HepG2 (cell line): ENCODE measurements around the gene UBE2B. TPM values are rescaled to one million over a fixed set of nuclear protein-coding genes. Genes with fewer than 3 reads are reported as not detected.

Experiments used
- CHCHD3 ChIP-seq: sonication (generic); formaldehyde crosslinking; IDR thresholded peaks from 2 replicates; pipeline ENCODE4 v1.8.0; 2022; ENCODE audit warnings: mild to moderate bottlenecking, missing genetic modification reagents, moderate library complexity
- GATA4 ChIP-seq: sonication (generic); IDR thresholded peaks from 2 replicates; pipeline ENCODE4 v1.6.1; 2016; ENCODE audit warnings: antibody characterized with exemption, low read depth, borderline replicate concordance
- HCFC1 ChIP-seq: fragments of 150-350 bp; IDR thresholded peaks from 2 replicates; pipeline ENCODE4 v1.6.1; 2014; ENCODE audit warnings: low read depth, low read length
- KLF12 ChIP-seq: sonication (generic); formaldehyde crosslinking; IDR thresholded peaks from 2 replicates; pipeline ENCODE4 v1.4.0; 2020; ENCODE audit warnings: missing genetic modification reagents, borderline replicate concordance
- MAFK ChIP-seq, 2 experiments: IDR thresholded peaks in 1 of 2; conservative IDR thresholded peaks in 1 of 2; 2 replicates each; pipeline ENCODE4 v1.6.1; 2011; ENCODE audit warnings: improper control_type of control experiment in 2 of 2, low read length in 2 of 2
- MBD4 ChIP-seq: IDR thresholded peaks from 2 replicates; pipeline ENCODE4 v1.6.1; 2012; ENCODE audit warnings: low read length, inconsistent platforms, borderline replicate concordance
- MXD4 ChIP-seq: IDR thresholded peaks from 2 replicates; pipeline ENCODE4 v1.6.1; 2016; ENCODE audit warnings: mild to moderate bottlenecking, missing biosample characterization, missing genetic modification reagents
- NR2F2 ChIP-seq: IDR thresholded peaks from 2 replicates; pipeline ENCODE4 v1.6.1; 2012; ENCODE audit warnings: low read depth, inconsistent platforms, borderline replicate concordance
- PHF20 ChIP-seq: sonication (generic); formaldehyde crosslinking; IDR thresholded peaks from 2 replicates; pipeline ENCODE4 v1.5.0; 2020; ENCODE audit warnings: mild to moderate bottlenecking, missing genetic modification reagents
- POGZ ChIP-seq: sonication (generic); formaldehyde crosslinking; IDR thresholded peaks from 2 replicates; pipeline ENCODE4 v1.4.0; 2020; ENCODE audit warnings: mild to moderate bottlenecking, missing genetic modification reagents
- SETDB1 ChIP-seq: sonication (generic); formaldehyde crosslinking; IDR thresholded peaks from 2 replicates; pipeline ENCODE4 v1.5.1; 2020; ENCODE audit warnings: missing genetic modification reagents, mild to moderate bottlenecking, borderline replicate concordance
- TEAD3 ChIP-seq: optimal IDR thresholded peaks from 2 replicates; pipeline ENCODE3; 2016; ENCODE audit warnings: borderline replicate concordance
- ZNF205 ChIP-seq: IDR thresholded peaks from 2 replicates; pipeline ENCODE4 v1.6.1; 2018; ENCODE audit warnings: missing biosample characterization, missing genetic modification reagents
- ZNF430 ChIP-seq: sonication (generic); formaldehyde crosslinking; IDR thresholded peaks from 2 replicates; pipeline ENCODE4 v1.9.0; 2021; ENCODE audit warnings: mild to moderate bottlenecking, missing genetic modification reagents
- ZNF451 ChIP-seq: sonication (generic); formaldehyde crosslinking; IDR thresholded peaks from 2 replicates; pipeline ENCODE4 v1.5.0; 2020; ENCODE audit warnings: mild to moderate bottlenecking, missing genetic modification reagents
- ZNF607 ChIP-seq: sonication (generic); formaldehyde crosslinking; IDR thresholded peaks from 2 replicates; pipeline ENCODE4 v1.5.1; 2020; ENCODE audit warnings: missing genetic modification reagents, mild to moderate bottlenecking, borderline replicate concordance
- ZNF746 ChIP-seq: sonication (generic); formaldehyde crosslinking; IDR thresholded peaks from 2 replicates; pipeline ENCODE4 v1.8.0; 2022; ENCODE audit warnings: mild to moderate bottlenecking, missing genetic modification reagents
- ZNF777 ChIP-seq: sonication (generic); formaldehyde crosslinking; IDR thresholded peaks from 2 replicates; pipeline ENCODE4 v1.4.0; 2020; ENCODE audit warnings: missing genetic modification reagents
- ZSCAN31 ChIP-seq: sonication (generic); formaldehyde crosslinking; IDR thresholded peaks from 2 replicates; pipeline ENCODE4 v1.5.0; 2020; ENCODE audit warnings: low read depth, mild to moderate bottlenecking, missing genetic modification reagents
- polyA plus RNA-seq, 8 experiments: library from polyadenylated mRNA; depleted of rRNA in 3 of 8; stranded (reverse) in 7 of 8; unstranded in 1 of 8; fragments of >200 nt; fragmentation: Illumina TruSeq in 4 of 8; extraction: Trizol in 4 of 8; gene quantifications; 2 replicates each; pipeline versions ENCODE4 v1.2.1 to v1.2.3, GENCODE V29; 2011 to 2016; ENCODE audit warnings: low read depth in 4 of 8, missing spikeins in 1 of 8, mixed read lengths in 1 of 8; ENCODE audit not compliant: insufficient read depth in 1 of 8
- total RNA-seq, 5 experiments: library from RNA; depleted of rRNA; stranded (reverse); fragments of >200 nt; fragmentation: Illumina TruSeq; extraction: Trizol; gene quantifications; 2 replicates each; pipeline ENCODE4 v1.2.3, GENCODE V29; 2016; ENCODE audit warnings: low read depth in 1 of 5
- TF ChIP-seq, protein P1 (sequence below): sonication (generic); formaldehyde crosslinking; IDR thresholded peaks from 2 replicates; pipeline ENCODE4 v1.4.0; 2020; ENCODE audit warnings: missing genetic modification reagents
- TF ChIP-seq, protein P2 (sequence below): sonication (generic); formaldehyde crosslinking; IDR thresholded peaks from 2 replicates; pipeline ENCODE4 v1.9.0; 2021; ENCODE audit warnings: missing genetic modification reagents, borderline replicate concordance
- TF ChIP-seq, protein P3 (sequence below): sonication (generic); formaldehyde crosslinking; IDR thresholded peaks from 2 replicates; pipeline ENCODE4 v1.4.0; 2020; ENCODE audit warnings: missing genetic modification reagents
- TF ChIP-seq, protein P4 (sequence below): sonication (generic); formaldehyde crosslinking; IDR thresholded peaks from 2 replicates; pipeline ENCODE4 v1.4.0; 2020; ENCODE audit warnings: missing genetic modification reagents

UBE2B gene
- total and polyA plus RNA-seq, 2 of the 13 experiments (the other 11 are each of a cell fraction or from before 2014, with no cell fraction given): 25.2 to 56.0 TPM

DNA sequence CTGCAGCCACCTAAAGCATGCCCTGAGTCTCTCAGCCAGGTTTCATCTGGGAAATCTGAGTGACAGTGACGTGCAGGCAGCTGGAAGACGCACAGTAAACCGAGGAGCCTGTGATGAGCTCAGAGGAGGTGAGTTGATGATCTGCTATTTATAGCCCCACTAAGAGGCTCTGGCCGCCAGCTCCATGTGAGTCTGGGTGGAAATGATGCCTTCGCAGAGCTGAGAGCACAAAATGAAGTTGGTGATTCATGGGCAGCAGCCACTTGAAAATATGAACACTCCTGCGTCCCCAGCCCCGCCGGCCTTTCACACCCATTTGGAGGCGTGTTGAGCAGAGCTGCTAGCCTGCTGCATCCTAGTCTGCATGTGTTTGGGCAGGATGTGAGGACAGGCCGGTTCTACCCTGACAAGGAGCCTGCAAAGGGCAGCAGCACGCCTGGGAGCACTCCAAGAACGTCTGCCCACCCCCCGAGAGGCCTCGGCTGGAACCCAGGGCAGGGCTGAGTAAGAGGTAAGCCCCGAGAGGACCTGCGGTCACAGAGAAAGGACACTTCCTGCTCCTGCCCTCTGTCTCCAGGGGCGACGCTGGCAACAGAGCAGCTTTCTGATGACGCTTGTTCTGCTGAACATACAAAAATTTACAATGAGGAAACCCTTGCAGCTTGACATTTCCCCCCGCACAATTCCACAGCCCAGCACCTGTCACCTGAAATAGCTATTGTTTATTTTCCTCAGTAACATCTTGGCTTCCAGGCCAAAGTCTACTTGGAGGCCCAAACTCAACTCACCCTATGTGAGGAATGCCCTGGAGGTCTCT is 65.4 kb downstream of the UBE2B start (continued):
- TF ChIP-seq, protein P1, sequence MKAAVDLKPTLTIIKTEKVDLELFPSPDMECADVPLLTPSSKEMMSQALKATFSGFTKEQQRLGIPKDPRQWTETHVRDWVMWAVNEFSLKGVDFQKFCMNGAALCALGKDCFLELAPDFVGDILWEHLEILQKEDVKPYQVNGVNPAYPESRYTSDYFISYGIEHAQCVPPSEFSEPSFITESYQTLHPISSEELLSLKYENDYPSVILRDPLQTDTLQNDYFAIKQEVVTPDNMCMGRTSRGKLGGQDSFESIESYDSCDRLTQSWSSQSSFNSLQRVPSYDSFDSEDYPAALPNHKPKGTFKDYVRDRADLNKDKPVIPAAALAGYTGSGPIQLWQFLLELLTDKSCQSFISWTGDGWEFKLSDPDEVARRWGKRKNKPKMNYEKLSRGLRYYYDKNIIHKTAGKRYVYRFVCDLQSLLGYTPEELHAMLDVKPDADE: no peak
- TF ChIP-seq MBD4: no peak
- TF ChIP-seq, protein P2, sequence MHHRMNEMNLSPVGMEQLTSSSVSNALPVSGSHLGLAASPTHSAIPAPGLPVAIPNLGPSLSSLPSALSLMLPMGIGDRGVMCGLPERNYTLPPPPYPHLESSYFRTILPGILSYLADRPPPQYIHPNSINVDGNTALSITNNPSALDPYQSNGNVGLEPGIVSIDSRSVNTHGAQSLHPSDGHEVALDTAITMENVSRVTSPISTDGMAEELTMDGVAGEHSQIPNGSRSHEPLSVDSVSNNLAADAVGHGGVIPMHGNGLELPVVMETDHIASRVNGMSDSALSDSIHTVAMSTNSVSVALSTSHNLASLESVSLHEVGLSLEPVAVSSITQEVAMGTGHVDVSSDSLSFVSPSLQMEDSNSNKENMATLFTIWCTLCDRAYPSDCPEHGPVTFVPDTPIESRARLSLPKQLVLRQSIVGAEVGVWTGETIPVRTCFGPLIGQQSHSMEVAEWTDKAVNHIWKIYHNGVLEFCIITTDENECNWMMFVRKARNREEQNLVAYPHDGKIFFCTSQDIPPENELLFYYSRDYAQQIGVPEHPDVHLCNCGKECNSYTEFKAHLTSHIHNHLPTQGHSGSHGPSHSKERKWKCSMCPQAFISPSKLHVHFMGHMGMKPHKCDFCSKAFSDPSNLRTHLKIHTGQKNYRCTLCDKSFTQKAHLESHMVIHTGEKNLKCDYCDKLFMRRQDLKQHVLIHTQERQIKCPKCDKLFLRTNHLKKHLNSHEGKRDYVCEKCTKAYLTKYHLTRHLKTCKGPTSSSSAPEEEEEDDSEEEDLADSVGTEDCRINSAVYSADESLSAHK: no peak
- TF ChIP-seq MXD4 (CRISPR knock-in tag): peak; percentile 48; the same call in 1 of the 2 replicates
- no peak for TF ChIP-seq NR2F2
- TF ChIP-seq, protein P3, sequence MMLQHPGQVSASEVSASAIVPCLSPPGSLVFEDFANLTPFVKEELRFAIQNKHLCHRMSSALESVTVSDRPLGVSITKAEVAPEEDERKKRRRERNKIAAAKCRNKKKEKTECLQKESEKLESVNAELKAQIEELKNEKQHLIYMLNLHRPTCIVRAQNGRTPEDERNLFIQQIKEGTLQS (CRISPR knock-in tag): no peak
- TF ChIP-seq ZNF746: no peak
- 0 out of 2 replicates have a peak, but pooled peaks have one; percentile 31 for TF ChIP-seq ZNF607 (CRISPR knock-in tag)
- TF ChIP-seq, protein P4, sequence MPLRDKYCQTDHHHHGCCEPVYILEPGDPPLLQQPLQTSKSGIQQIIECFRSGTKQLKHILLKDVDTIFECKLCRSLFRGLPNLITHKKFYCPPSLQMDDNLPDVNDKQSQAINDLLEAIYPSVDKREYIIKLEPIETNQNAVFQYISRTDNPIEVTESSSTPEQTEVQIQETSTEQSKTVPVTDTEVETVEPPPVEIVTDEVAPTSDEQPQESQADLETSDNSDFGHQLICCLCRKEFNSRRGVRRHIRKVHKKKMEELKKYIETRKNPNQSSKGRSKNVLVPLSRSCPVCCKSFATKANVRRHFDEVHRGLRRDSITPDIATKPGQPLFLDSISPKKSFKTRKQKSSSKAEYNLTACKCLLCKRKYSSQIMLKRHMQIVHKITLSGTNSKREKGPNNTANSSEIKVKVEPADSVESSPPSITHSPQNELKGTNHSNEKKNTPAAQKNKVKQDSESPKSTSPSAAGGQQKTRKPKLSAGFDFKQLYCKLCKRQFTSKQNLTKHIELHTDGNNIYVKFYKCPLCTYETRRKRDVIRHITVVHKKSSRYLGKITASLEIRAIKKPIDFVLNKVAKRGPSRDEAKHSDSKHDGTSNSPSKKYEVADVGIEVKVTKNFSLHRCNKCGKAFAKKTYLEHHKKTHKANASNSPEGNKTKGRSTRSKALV (CRISPR knock-in tag): no peak
- no peak for TF ChIP-seq ZSCAN31 (CRISPR knock-in tag)
- TF ChIP-seq CHCHD3 (CRISPR knock-in tag): no peak
- no peak for TF ChIP-seq HCFC1
- 0 out of 2 replicates have a peak, but pooled peaks have one; percentile 41 for TF ChIP-seq GATA4
- no peak for TF ChIP-seq TEAD3 (CRISPR knock-in tag)
- no peak for TF ChIP-seq POGZ (CRISPR knock-in tag)
- TF ChIP-seq SETDB1 (CRISPR knock-in tag): no peak
- TF ChIP-seq ZNF430 (CRISPR knock-in tag): no peak
- no peak for TF ChIP-seq ZNF777
- peak; percentile 82 to 84 for TF ChIP-seq MAFK (conservative IDR thresholded peaks at IDR 0.05 in 1 of 2, IDR thresholded peaks at IDR 0.05 in 1 of 2; ENCODE audit: low read length in 2 of 2)
- no peak for TF ChIP-seq KLF12 (CRISPR knock-in tag)
- TF ChIP-seq ZNF205: no peak
- peak; percentile 51 for TF ChIP-seq PHF20
- TF ChIP-seq ZNF451 (CRISPR knock-in tag): no peak
